ENCODE results near the gene ZNF467.

ZNF467 gene

GRCh38 chr7:149817836-149818535 is 44.6 kb upstream of the ZNF467 start:
- Histone ChIP-seq H3K9ac (no peak overlapping the region), H3K36me3 (no peaks in the 10 kb centered on the region), H3K4me2 (peak overlapping the region; percentile 90), H3K27me3 (no peaks in the 10 kb centered on the region), H3K4me1 (peaks cover 100% of the 10 kb centered on the region), H3K27ac (peak overlapping the region; percentile 46; the same call in 1 of the 2 replicates), H3K9me3 (no peaks in the 10 kb centered on the region), H4K20me1 (no peaks in the 10 kb centered on the region), H3K4me3 (no peak overlapping the region)
- TF ChIP-seq Cebpa-rat (IDR thresholded peaks at IDR 0.05) = no peak

- Histone ChIP-seq H3K4me1 (peaks cover 93% of the 10 kb centered on the region), H3K9me3 (no peaks in the 10 kb centered on the region), H3K4me2 (peak overlapping the region; percentile 90), H3K36me3 (no peaks in the 10 kb centered on the region), H3K4me3 (no peak overlapping the region), H3K27ac (peak overlapping the region; percentile 41; the same call in 1 of the 2 replicates), H4K20me1 (no peaks in the 10 kb centered on the region), H3K9ac (no peak overlapping the region), H3K27me3 (no peaks in the 10 kb centered on the region)
- TF ChIP-seq Cebpa-rat (IDR thresholded peaks at IDR 0.05) = no peak
Observed at GRCh38 chr7:149817301-149817771, 43.9 kb upstream of the ZNF467 start.

GRCh38 chr7:149816794-149817193 is 43.4 kb upstream of the ZNF467 start:
- no peaks in the 10 kb centered on the region for H3K27me3 ChIP-seq
- H3K9me3 ChIP-seq = no peaks in the 10 kb centered on the region

GRCh38 chr7:149816267-149816751 is 42.9 kb upstream of the ZNF467 start:
- H3K27me3 ChIP-seq = no peaks in the 10 kb centered on the region
- peaks cover 89% of the 10 kb centered on the region for H3K4me1 ChIP-seq
- TF ChIP-seq Cebpa-rat (IDR thresholded peaks at IDR 0.05) = no peak
- no peaks in the 10 kb centered on the region for H3K36me3 ChIP-seq
- H3K4me2 ChIP-seq = peak overlapping the region; percentile 71
- no peak overlapping the region for H3K27ac ChIP-seq
- H3K4me3 ChIP-seq = no peak overlapping the region
- no peak overlapping the region for H3K9ac ChIP-seq
- H4K20me1 ChIP-seq = no peaks in the 10 kb centered on the region
- no peaks in the 10 kb centered on the region for H3K9me3 ChIP-seq

More at GRCh38 chr7:149816794-149817193, 43.4 kb upstream of the ZNF467 start:
- peaks cover 89% of the 10 kb centered on the region for H3K4me1 ChIP-seq
- H4K20me1 ChIP-seq = no peaks in the 10 kb centered on the region
- peak overlapping the region; percentile 41; the same call in 1 of the 2 replicates for H3K27ac ChIP-seq
- no peak overlapping the region for H3K4me3 ChIP-seq
- no peak overlapping the region for H3K9ac ChIP-seq
- peak overlapping the region; percentile 90 for H3K4me2 ChIP-seq
- no peak for TF ChIP-seq Cebpa-rat (IDR thresholded peaks at IDR 0.05)
- H3K36me3 ChIP-seq = no peaks in the 10 kb centered on the region

- H3K4me1 ChIP-seq = peaks cover 84% of the 10 kb centered on the region
- H3K9ac ChIP-seq = no peak overlapping the region
- no peaks in the 10 kb centered on the region for H3K9me3 ChIP-seq
- no peaks in the 10 kb centered on the region for H4K20me1 ChIP-seq
- peak overlapping the region; percentile 56 for H3K27ac ChIP-seq
- H3K4me3 ChIP-seq = no peak overlapping the region
- no peak for TF ChIP-seq Cebpa-rat (IDR thresholded peaks at IDR 0.05)
- H3K27me3 ChIP-seq = no peaks in the 10 kb centered on the region
- peak overlapping the region; percentile 71 for H3K4me2 ChIP-seq
- H3K36me3 ChIP-seq = no peaks in the 10 kb centered on the region
Observed at GRCh38 chr7:149815661-149816266, 42.4 kb upstream of the ZNF467 start.

GRCh38 chr7:149815121-149815520 is 41.7 kb upstream of the ZNF467 start:
- peaks cover 77% of the 10 kb centered on the region for H3K4me1 ChIP-seq
- no peaks in the 10 kb centered on the region for H3K36me3 ChIP-seq
- peak overlapping the region; percentile 56 for H3K27ac ChIP-seq
- H3K9me3 ChIP-seq = no peaks in the 10 kb centered on the region
- H3K4me2 ChIP-seq = peak overlapping the region; percentile 71
- no peak overlapping the region for H3K4me3 ChIP-seq
- no peak overlapping the region for H3K9ac ChIP-seq
- TF ChIP-seq Cebpa-rat (IDR thresholded peaks at IDR 0.05) = no peak
- H3K27me3 ChIP-seq = no peaks in the 10 kb centered on the region
- H4K20me1 ChIP-seq = no peaks in the 10 kb centered on the region

- H3K36me3 ChIP-seq = no peaks in the 10 kb centered on the region
- peaks cover 71% of the 10 kb centered on the region for H3K4me1 ChIP-seq
Observed at GRCh38 chr7:149814494-149814893, 41.1 kb upstream of the ZNF467 start.

GRCh38 chr7:149813254-149814035 is 40.1 kb upstream of the ZNF467 start:
- Histone ChIP-seq H3K4me3 (no peak overlapping the region), H3K4me2 (0 out of 2 replicates have a peak overlapping the region, but pooled peaks have one; percentile 9), H3K9me3 (no peaks in the 10 kb centered on the region), H4K20me1 (no peaks in the 10 kb centered on the region), H3K36me3 (no peaks in the 10 kb centered on the region), H3K4me1 (peaks cover 60% of the 10 kb centered on the region), H3K9ac (no peak overlapping the region), H3K27me3 (no peaks in the 10 kb centered on the region), H3K27ac (0 out of 2 replicates have a peak overlapping the region, but pooled peaks have one; percentile 30)
- no peak for TF ChIP-seq Cebpa-rat (IDR thresholded peaks at IDR 0.05)

More at GRCh38 chr7:149814494-149814893, 41.1 kb upstream of the ZNF467 start:
- Histone ChIP-seq H3K4me3 (no peak overlapping the region), H3K27me3 (no peaks in the 10 kb centered on the region), H3K27ac (peak overlapping the region; percentile 56; the same call in 1 of the 2 replicates), H3K9me3 (no peaks in the 10 kb centered on the region), H3K9ac (no peak overlapping the region), H4K20me1 (no peaks in the 10 kb centered on the region), H3K4me2 (peak overlapping the region; percentile 71)
- TF ChIP-seq Cebpa-rat (IDR thresholded peaks at IDR 0.05) = no peak

GRCh38 chr7:149811831-149812490 is 38.6 kb upstream of the ZNF467 start:
- H3K4me3 ChIP-seq = no peak overlapping the region
- H3K4me1 ChIP-seq = peaks cover 54% of the 10 kb centered on the region
- no peaks in the 10 kb centered on the region for H3K27me3 ChIP-seq
- no peak overlapping the region for H3K27ac ChIP-seq
- no peaks in the 10 kb centered on the region for H4K20me1 ChIP-seq
- H3K9me3 ChIP-seq = no peaks in the 10 kb centered on the region
- H3K9ac ChIP-seq = no peak overlapping the region
- TF ChIP-seq Cebpa-rat (IDR thresholded peaks at IDR 0.05) = no peak
- H3K36me3 ChIP-seq = no peaks in the 10 kb centered on the region
- no peak overlapping the region for H3K4me2 ChIP-seq

Measured in BLaER1 (cell line).